ENCODE data around the gene CCL28.

CCL28 gene

DNA sequence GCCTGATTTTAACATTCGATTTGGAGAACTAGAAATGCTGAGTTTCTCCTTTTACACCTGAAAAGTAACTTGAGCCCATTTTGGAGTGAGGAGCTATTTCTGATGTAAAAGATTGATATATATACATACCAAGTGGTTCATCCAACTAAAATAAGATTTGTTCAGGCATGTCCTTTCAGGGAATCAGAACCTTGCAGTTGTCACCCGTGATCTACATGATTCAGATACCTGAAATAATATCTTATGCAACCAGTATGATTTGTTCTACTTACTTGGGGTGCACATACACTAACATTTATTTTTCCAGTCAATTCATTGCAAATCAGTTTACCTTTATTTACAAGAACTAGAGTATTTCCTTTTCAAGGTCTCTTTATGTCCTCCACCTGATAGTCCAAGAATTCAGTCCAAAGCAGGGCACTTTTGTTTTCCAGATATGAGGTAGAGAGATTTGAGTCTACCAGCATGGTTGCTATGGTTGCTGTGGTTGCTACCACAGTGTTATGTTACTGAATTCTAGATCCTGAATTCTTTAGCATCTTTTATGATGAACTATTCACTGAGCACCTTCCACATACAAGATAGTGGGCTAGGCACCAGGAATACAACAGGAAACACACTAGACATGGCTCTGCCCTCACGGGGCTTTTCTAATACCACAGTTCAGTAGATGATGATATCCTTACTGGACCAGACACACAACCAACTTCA, 49.3 kb downstream of the CCL28 start:
- Histone ChIP-seq H3K9ac (no peak overlapping the region), H3K9me3 (peaks cover 25% of the 10 kb centered on the region), H3K4me1 (no peaks in the 10 kb centered on the region), H3K4me3 (no peak overlapping the region), H3K36me3 (no peaks in the 10 kb centered on the region), H4K20me1 (no peaks in the 10 kb centered on the region), H3K4me2 (no peak overlapping the region), H3K27ac (no peak overlapping the region), H3K27me3 (no peaks in the 10 kb centered on the region)
- TF ChIP-seq Cebpa-rat (IDR thresholded peaks at IDR 0.05), result no peak

DNA sequence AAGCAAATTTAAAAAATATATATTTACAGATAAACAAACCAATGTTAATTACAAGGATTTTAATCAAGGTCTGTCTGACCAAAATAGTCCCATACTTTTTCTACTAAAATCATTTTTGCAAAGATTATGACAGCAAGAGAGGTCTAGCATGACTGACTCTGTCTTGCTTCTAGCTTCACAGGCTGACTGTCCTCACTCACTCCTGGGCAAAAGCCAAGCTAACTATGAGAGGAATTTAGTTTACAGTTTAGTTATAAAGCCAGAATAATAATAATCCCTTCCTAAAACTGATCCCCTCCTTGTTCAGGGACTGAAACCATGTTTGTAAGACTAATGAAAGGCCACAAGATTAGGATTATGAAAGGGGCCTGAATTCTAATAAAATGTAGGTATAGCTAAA, 53.5 kb downstream of the CCL28 start:
- Histone ChIP-seq H3K36me3 (no peaks in the 10 kb centered on the region), H3K4me1 (no peaks in the 10 kb centered on the region), H4K20me1 (no peaks in the 10 kb centered on the region), H3K9ac (no peak overlapping the region), H3K4me2 (no peak overlapping the region), H3K4me3 (no peak overlapping the region), H3K27me3 (no peaks in the 10 kb centered on the region), H3K9me3 (peaks cover 25% of the 10 kb centered on the region), H3K27ac (no peak overlapping the region)
- TF ChIP-seq Cebpa-rat (IDR thresholded peaks at IDR 0.05), result no peak

DNA sequence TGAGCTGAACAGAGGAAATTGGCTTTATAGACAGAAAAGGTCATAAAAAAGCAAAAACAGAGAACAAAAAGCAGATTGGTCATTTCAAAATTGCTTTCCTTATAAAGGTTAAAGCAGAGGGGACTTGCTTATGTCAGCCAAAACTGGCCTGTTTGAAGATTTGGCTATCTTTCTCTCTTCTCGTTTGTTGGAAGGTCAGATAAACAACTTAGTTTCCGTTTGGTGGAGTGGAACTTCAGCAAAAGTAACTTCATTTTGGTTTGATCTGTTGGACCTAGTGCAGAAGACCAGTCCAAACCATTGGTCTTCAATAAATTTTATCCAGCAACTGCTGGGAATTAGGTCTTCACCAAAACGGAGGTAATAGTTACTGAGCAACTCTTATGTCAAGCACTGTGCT, 53.9 kb downstream of the CCL28 start:
- no peak for TF ChIP-seq Cebpa-rat (IDR thresholded peaks at IDR 0.05)
- Histone ChIP-seq H3K9ac (no peak overlapping the region), H3K27ac (no peak overlapping the region), H3K4me2 (no peak overlapping the region), H3K4me1 (no peaks in the 10 kb centered on the region), H4K20me1 (no peaks in the 10 kb centered on the region), H3K36me3 (no peaks in the 10 kb centered on the region), H3K27me3 (no peaks in the 10 kb centered on the region), H3K9me3 (peaks cover 25% of the 10 kb centered on the region), H3K4me3 (no peak overlapping the region)

DNA sequence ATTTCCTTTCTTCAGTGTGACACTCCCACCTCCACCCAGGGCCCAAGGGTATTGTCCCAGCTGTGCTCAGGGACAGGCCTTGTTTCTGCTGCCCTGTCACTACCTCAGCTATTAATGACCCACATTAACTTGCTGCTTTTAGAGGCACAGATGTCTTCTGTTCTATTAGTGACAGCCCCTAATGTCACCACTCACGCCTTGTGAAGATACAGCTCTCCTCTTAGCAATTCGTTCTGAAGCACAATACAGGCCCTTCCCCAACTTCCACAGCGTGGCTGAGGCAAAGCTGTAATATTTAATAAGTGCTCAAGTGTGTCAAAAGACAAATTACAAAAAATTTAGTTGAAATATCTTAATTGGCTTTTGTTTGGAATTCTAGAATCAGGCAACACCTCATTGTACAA, 54.3 kb downstream of the CCL28 start:
- no peak overlapping the region for H3K27ac ChIP-seq
- TF ChIP-seq Cebpa-rat (IDR thresholded peaks at IDR 0.05), result no peak
- H3K4me2 ChIP-seq, result no peak overlapping the region
- H4K20me1 ChIP-seq, result no peaks in the 10 kb centered on the region
- H3K27me3 ChIP-seq, result no peaks in the 10 kb centered on the region
- H3K9ac ChIP-seq, result no peak overlapping the region
- H3K36me3 ChIP-seq, result no peaks in the 10 kb centered on the region
- no peak overlapping the region for H3K4me3 ChIP-seq
- H3K9me3 ChIP-seq, result peaks cover 25% of the 10 kb centered on the region
- no peaks in the 10 kb centered on the region for H3K4me1 ChIP-seq

DNA sequence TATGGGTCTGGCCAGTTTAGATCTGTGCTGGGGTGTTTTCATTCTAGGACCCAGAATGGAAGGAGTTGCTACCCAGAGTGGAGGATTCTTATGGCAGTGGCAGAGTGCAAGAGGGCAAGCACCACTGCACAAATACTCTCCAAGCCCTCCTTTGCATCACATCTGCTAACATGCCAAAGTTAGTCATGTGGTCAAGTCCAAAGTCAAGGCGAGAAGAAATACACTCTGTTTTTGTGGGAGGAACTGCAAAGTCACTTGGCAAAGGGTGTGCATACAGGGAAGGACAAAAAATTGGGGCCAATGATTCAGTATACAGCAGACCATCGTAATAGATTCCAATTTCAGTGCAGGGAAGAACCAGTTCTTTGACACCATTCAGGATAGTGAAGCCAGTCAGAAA, 55.1 kb downstream of the CCL28 start:
- H3K4me3 ChIP-seq, result no peak overlapping the region
- no peaks in the 10 kb centered on the region for H3K36me3 ChIP-seq
- no peaks in the 10 kb centered on the region for H4K20me1 ChIP-seq
- no peaks in the 10 kb centered on the region for H3K4me1 ChIP-seq
- H3K27me3 ChIP-seq, result no peaks in the 10 kb centered on the region
- TF ChIP-seq Cebpa-rat (IDR thresholded peaks at IDR 0.05), result no peak
- H3K4me2 ChIP-seq, result no peak overlapping the region
- no peak overlapping the region for H3K9ac ChIP-seq
- no peak overlapping the region for H3K27ac ChIP-seq
- H3K9me3 ChIP-seq, result peaks cover 25% of the 10 kb centered on the region

DNA sequence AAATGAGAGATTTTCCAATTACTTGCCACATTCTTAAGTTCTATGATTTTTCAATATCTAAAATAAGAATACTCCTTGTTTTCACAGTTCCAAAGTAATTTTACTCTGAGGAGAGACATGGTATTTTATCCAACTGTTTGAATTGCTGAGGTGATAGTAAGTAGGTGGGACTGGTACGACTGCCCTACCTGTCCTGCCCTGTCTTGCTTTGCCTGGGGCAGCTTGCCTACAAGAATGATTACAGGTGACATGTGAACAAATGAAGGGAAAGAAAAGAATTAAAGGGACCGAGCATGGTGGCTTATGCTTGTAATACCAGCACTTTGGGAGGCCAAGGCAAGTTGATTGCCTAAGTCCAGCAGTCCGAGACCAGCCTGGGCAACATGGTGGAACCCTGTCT, 57.4 kb downstream of the CCL28 start:
- Histone ChIP-seq H3K36me3 (no peaks in the 10 kb centered on the region), H3K9me3 (peaks cover 11% of the 10 kb centered on the region), H3K9ac (no peak overlapping the region), H3K4me2 (no peak overlapping the region), H3K4me3 (no peak overlapping the region), H3K27ac (no peak overlapping the region), H4K20me1 (no peaks in the 10 kb centered on the region), H3K4me1 (no peaks in the 10 kb centered on the region), H3K27me3 (no peaks in the 10 kb centered on the region)
- TF ChIP-seq Cebpa-rat (IDR thresholded peaks at IDR 0.05), result no peak

DNA sequence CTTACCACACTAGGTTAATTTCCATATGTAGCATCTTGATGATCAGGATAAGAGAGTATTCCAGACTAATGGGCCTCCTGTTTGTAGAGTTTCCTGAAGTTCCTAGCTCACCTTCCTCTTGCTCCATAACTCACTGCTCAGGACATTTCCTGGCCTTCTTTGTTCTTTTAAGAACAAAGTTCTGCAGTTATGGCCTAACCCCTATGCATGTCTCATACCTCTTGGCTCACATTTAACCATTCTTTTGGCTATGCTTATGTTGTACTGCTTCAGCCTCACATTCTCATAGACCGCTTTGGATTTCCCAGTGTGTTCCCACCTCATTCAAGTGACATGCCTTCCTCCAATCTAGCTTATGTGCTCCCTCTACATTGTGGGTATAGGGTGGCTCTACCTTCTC, 58.5 kb downstream of the CCL28 start:
- no peak for TF ChIP-seq Cebpa-rat (IDR thresholded peaks at IDR 0.05)

DNA sequence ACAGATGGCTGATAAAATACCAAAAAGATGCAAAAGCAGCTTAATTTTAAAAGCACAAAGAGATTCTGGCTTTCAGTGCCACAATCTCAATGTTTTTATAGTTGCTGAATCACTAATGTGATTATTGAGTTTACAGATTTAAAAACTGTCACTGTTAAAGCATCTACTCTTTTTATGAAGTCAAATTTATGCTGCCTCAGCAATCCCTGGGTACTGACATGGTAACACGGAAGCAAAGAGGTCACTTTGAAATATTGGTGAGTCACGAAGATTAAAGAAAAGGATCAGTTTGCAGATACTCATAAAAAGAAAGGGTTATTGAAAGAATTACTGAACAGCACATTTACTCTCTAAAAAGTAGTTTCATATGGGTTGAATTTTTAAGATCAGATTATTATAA, 59.3 kb downstream of the CCL28 start:
- TF ChIP-seq Cebpa-rat (IDR thresholded peaks at IDR 0.05), result no peak
- no peaks in the 10 kb centered on the region for H3K9me3 ChIP-seq
- H4K20me1 ChIP-seq, result no peaks in the 10 kb centered on the region
- H3K27me3 ChIP-seq, result no peaks in the 10 kb centered on the region
- H3K4me2 ChIP-seq, result no peak overlapping the region
- H3K9ac ChIP-seq, result no peak overlapping the region
- H3K36me3 ChIP-seq, result no peaks in the 10 kb centered on the region
- H3K4me1 ChIP-seq, result no peaks in the 10 kb centered on the region
- H3K27ac ChIP-seq, result no peak overlapping the region
- H3K4me3 ChIP-seq, result no peak overlapping the region

More for the DNA sequence above, 58.5 kb downstream of the CCL28 start:
- Histone ChIP-seq H3K9ac (no peak overlapping the region), H3K4me1 (no peaks in the 10 kb centered on the region), H3K27ac (no peak overlapping the region), H3K36me3 (no peaks in the 10 kb centered on the region), H3K4me2 (no peak overlapping the region), H3K27me3 (no peaks in the 10 kb centered on the region), H3K9me3 (no peaks in the 10 kb centered on the region), H3K4me3 (no peak overlapping the region), H4K20me1 (no peaks in the 10 kb centered on the region)

DNA sequence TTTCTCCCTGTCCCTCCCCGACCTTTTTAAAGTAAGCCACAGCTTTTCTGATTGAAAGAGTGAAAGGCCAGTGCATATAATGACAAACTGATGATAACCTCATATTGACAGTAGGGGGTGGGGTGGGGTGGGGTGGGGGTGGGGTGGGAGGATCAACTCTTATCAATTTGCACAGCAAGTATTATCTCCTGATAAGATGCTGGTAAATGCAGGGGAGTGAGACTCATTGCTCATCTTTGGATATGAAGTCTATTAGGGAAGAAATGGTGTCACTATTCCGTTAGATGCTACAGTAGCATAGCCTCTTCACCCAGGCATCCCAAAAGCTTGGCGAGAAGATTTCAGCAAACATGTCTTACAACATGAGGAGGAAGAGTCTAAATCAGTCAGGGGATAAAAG, 60.1 kb downstream of the CCL28 start:
- no peaks in the 10 kb centered on the region for H3K4me1 ChIP-seq
- H3K27me3 ChIP-seq, result no peaks in the 10 kb centered on the region
- TF ChIP-seq Cebpa-rat (IDR thresholded peaks at IDR 0.05), result no peak
- no peak overlapping the region for H3K4me2 ChIP-seq
- H3K27ac ChIP-seq, result no peak overlapping the region
- H4K20me1 ChIP-seq, result no peaks in the 10 kb centered on the region
- H3K36me3 ChIP-seq, result no peaks in the 10 kb centered on the region
- no peak overlapping the region for H3K9ac ChIP-seq
- H3K4me3 ChIP-seq, result no peak overlapping the region
- no peaks in the 10 kb centered on the region for H3K9me3 ChIP-seq

DNA sequence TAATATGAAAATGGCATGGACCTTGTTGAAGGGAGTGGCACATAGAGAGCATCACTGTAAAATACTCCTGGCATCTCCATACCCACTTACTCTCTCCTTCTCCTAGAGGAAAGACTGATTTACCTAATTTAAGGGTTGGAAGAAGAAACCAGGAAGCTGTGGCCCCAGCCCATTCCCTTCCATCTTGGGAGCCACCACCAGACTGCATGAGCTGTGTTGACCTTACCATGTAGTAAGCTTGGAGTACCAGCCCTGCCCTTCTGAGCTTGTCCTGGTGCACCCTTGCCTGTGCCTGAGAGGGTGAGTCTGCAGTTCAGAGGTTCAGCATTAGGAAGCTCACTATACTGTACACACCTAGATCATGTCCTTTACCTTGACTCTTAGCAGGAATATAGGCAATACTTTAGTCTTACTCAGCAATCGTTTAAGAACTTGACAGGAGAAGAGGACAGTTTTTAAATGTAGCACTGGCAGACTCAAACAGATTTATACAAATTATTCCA, 63.3 kb downstream of the CCL28 start:
- Histone ChIP-seq H3K27me3 (no peaks in the 10 kb centered on the region), H3K4me1 (no peaks in the 10 kb centered on the region), H3K36me3 (no peaks in the 10 kb centered on the region), H3K4me3 (no peak overlapping the region), H3K9me3 (no peaks in the 10 kb centered on the region), H3K27ac (no peak overlapping the region), H4K20me1 (no peaks in the 10 kb centered on the region), H3K4me2 (no peak overlapping the region), H3K9ac (no peak overlapping the region)
- TF ChIP-seq Cebpa-rat (IDR thresholded peaks at IDR 0.05), result no peak

DNA sequence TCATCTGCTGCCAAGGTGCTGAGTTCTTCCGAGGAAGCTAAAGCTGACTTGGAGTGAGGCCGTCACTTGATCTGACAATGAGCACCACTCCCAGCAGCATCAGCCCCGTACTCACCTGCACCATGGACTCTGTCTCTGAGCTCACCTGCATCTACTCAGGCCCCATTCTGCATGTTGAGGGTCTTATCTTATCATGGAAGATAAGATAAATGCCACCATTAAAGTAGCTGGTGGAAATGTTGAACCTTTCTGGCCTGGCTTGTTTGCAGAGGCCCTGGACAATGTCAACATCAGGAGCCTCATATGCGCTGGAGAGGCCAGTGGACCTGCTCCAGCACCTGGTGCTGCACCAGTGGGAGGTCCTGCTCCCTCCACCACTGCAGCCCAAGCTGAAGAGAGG, 64.0 kb downstream of the CCL28 start:
- no peaks in the 10 kb centered on the region for H4K20me1 ChIP-seq
- no peaks in the 10 kb centered on the region for H3K9me3 ChIP-seq
- H3K27me3 ChIP-seq, result no peaks in the 10 kb centered on the region
- H3K27ac ChIP-seq, result no peak overlapping the region
- no peak for TF ChIP-seq Cebpa-rat (IDR thresholded peaks at IDR 0.05)
- H3K4me3 ChIP-seq, result no peak overlapping the region
- H3K36me3 ChIP-seq, result no peaks in the 10 kb centered on the region
- H3K9ac ChIP-seq, result no peak overlapping the region
- H3K4me1 ChIP-seq, result no peaks in the 10 kb centered on the region
- no peak overlapping the region for H3K4me2 ChIP-seq
